Right atrium auricular region (tissue), 2 donors: ENCODE data around the gene ANO3. TPM values are rescaled to one million over a fixed set of nuclear protein-coding genes. Genes with fewer than 3 reads are reported as not detected.

Experiments
- DNase-seq: peaks from one replicate; pipeline ENCODE4 v3.0.0-alpha.2; 2019; ENCODE audit warnings: low spot score
- H3K27ac ChIP-seq, 2 donors: fragments of 200-600 bp; sonication (generic); 1 replicate in 1 of 2; 2 replicates in 1 of 2; pipeline ENCODE4 v1.5.1; 2016 to 2019
- H3K27me3 ChIP-seq, 2 donors: fragments of 200-600 bp; sonication (generic); one replicate each; pipeline versions ENCODE4 v1.5.1 to v1.6.0; 2017 to 2019
- H3K36me3 ChIP-seq: fragments of 200-600 bp; sonication (generic); one replicate; pipeline ENCODE4 v1.5.1; 2016
- H3K4me1 ChIP-seq, 2 donors: fragments of 200-600 bp; sonication (generic); one replicate each; pipeline versions ENCODE4 v1.5.1 to v1.6.0; 2017 to 2019
- H3K4me3 ChIP-seq, 2 donors: fragments of 200-600 bp; sonication (generic); 1 replicate in 1 of 2; 2 replicates in 1 of 2; pipeline ENCODE4 v1.5.1; 2017 to 2019; ENCODE audit warnings: mild to moderate bottlenecking in 1 of 2, moderate library complexity in 1 of 2
- H3K9me3 ChIP-seq, 2 donors: fragments of 200-600 bp; sonication (generic); one replicate each; pipeline ENCODE4 v1.5.1; 2019
- total RNA-seq, 2 donors: library from RNA; depleted of rRNA; stranded (reverse); fragments of >200 nt; gene quantifications; one replicate each; pipeline ENCODE4 v1.1.0, GENCODE V29; 2016
- TF ChIP-seq, protein P1 (sequence below), 2 donors: fragments of 200-600 bp; sonication (generic); IDR thresholded peaks; one replicate each; pipeline ENCODE4 v1.5.1; 2019; ENCODE audit warnings: antibody characterized with exemption in 2 of 2

The ANO3 gene
- total RNA-seq, 2 donors from 2014 or later, result 0.16 TPM; not detected in 1

DNA sequence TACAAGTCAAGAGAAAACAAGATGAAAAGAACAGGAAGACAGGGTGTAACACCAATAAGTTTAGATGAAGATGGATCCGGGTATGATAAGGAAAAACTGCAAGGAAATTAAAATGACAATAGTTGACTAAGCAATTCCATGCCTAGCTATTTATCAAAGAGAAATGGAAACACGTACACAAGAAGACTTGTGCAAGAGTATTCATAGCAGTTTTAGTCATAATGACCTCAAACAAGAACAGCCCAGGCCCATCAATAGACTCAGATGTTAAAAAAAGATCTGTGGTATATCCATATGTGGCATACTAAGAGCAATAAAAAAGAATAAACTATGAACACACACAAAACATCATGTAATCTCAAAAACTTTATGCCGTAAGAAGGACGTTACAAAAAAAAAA lies 356.8 kb downstream of the ANO3 start:
- TF ChIP-seq, protein P1, sequence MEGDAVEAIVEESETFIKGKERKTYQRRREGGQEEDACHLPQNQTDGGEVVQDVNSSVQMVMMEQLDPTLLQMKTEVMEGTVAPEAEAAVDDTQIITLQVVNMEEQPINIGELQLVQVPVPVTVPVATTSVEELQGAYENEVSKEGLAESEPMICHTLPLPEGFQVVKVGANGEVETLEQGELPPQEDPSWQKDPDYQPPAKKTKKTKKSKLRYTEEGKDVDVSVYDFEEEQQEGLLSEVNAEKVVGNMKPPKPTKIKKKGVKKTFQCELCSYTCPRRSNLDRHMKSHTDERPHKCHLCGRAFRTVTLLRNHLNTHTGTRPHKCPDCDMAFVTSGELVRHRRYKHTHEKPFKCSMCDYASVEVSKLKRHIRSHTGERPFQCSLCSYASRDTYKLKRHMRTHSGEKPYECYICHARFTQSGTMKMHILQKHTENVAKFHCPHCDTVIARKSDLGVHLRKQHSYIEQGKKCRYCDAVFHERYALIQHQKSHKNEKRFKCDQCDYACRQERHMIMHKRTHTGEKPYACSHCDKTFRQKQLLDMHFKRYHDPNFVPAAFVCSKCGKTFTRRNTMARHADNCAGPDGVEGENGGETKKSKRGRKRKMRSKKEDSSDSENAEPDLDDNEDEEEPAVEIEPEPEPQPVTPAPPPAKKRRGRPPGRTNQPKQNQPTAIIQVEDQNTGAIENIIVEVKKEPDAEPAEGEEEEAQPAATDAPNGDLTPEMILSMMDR (IDR thresholded peaks at IDR 0.05), result no peak

DNA sequence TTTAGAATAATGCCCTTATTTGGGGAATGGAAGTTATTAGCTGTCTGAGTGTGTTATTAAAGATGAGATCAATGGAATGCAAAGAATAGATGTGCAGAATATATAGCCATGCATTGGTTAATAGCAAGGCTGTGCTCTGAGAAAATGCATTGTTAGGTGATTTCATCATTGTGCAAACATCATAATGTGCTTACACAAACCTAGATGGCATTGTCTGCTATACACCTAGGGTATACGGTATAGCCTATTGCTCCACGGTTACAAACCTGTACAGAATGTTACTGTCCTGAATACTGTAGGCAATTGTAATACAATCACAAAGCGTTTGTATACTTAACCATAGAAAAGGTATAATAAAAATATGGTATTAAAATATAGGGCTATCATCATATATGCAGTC lies 364.4 kb downstream of the ANO3 start:
- TF ChIP-seq, protein P1 (IDR thresholded peaks at IDR 0.05), result no peak
- Histone ChIP-seq H3K4me1 (no peaks in the 10 kb centered on the region), H3K27ac (no peak overlapping the region), H3K9me3 (no peaks in the 10 kb centered on the region), H3K36me3 (no peaks in the 10 kb centered on the region), H3K27me3 (no peaks in the 10 kb centered on the region), H3K4me3 (no peak overlapping the region)
- DNase-seq, result no peak

More for the DNA sequence above, 356.8 kb downstream of the ANO3 start:
- Histone ChIP-seq H3K27me3 (no peaks in the 10 kb centered on the region), H3K4me3 (no peak overlapping the region), H3K27ac (no peak overlapping the region), H3K9me3 (no peaks in the 10 kb centered on the region), H3K4me1 (no peaks in the 10 kb centered on the region), H3K36me3 (no peaks in the 10 kb centered on the region)
- no peak for DNase-seq

DNA sequence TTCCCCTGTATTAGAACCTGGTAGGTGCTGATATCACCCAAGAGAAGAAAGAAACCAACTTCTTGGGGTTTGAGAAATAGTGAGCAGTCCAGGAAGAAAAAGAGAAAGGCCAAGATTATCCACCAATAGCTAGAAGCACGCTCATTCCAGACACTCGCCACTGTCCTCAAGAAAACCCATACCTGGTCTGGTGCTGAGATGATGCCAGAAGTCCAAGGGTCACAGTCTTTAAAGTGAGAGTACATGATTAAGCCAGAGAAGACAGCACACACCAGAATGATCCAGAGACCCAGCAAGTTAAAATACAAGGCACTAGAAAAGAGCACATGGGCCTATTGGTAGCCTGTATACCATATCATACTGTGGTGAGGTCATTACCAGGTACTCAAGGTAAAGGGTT lies 366.3 kb downstream of the ANO3 start:
- Histone ChIP-seq H3K27ac (no peak overlapping the region), H3K9me3 (no peaks in the 10 kb centered on the region), H3K4me3 (no peak overlapping the region), H3K4me1 (no peaks in the 10 kb centered on the region), H3K27me3 (no peaks in the 10 kb centered on the region), H3K36me3 (no peaks in the 10 kb centered on the region)
- DNase-seq, result no peak
- TF ChIP-seq, protein P1 (IDR thresholded peaks at IDR 0.05), result no peak

DNA sequence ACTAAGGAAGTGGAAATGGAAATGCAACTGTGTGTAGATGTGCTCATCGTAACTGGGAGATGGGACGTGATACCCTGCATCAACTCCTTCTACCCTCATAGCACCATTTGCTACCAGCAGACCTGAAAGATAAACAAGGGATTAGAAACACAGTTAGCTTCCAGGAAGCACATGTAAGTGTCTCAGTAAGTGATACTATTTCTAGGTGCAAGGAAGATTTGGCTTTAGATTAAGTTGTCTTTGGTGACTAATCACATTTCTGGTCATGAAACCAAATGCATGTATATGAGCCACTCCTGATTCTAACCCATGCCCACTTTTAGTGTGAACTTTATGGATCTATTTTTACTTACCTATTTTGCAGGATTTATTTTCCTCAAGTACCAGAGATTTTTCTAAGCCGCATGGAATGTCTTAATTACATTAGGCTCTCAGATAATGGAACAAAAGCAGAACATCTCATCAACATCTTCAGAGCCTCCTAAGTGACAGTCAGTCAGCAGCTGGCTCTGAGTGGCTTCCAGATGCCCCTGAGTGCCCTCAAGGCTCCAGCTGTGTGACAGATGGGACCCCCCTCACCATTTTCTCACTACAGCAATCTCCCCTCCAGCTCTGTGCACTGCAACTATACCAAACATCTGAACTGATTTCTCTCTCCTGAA lies 368.8 kb downstream of the ANO3 start:
- Histone ChIP-seq H3K27me3 (no peaks in the 10 kb centered on the region), H3K27ac (no peak overlapping the region), H3K9me3 (no peaks in the 10 kb centered on the region), H3K4me1 (no peaks in the 10 kb centered on the region), H3K4me3 (no peak overlapping the region), H3K36me3 (no peaks in the 10 kb centered on the region)
- TF ChIP-seq, protein P1 (IDR thresholded peaks at IDR 0.05), result no peak
- DNase-seq, result no peak

DNA sequence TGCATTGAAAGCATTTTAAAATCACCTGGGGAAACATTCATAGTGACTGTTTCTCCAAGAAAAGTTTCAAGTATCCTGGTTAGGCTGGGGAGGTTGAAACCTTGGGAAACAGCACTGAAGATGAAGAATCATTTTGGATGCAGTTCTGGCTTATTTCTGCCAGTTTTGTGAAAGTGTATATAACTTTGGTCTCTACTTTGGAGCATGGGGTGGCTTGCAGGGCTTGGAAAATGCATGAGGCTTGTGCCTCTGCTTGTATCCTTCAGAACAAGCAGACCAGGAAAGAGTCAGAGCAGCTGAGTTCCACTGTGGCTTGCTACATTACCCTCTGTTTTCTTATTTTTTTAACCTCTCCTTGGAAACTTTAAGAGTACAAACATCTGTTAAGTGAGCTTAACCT lies 370.5 kb downstream of the ANO3 start:
- Histone ChIP-seq H3K36me3 (no peaks in the 10 kb centered on the region), H3K9me3 (no peaks in the 10 kb centered on the region), H3K4me1 (no peaks in the 10 kb centered on the region), H3K27ac (no peak overlapping the region), H3K4me3 (no peak overlapping the region), H3K27me3 (no peaks in the 10 kb centered on the region)
- DNase-seq, result no peak
- TF ChIP-seq, protein P1 (IDR thresholded peaks at IDR 0.05), result no peak
